ENCODE measurements around the gene ELFN2.

- TF ChIP-seq CTCF (IDR thresholded peaks at IDR 0.05) (no peak), POLR2A (IDR thresholded peaks at IDR 0.05) (no peak)
These were observed 8.5 kb downstream of the ELFN2 start for GRCh38 chr22:37418627-37419369.

Data from right lobe of liver (tissue), 4 donors.